ENCODE data around the gene MLLT3.

MLLT3 gene

DNA sequence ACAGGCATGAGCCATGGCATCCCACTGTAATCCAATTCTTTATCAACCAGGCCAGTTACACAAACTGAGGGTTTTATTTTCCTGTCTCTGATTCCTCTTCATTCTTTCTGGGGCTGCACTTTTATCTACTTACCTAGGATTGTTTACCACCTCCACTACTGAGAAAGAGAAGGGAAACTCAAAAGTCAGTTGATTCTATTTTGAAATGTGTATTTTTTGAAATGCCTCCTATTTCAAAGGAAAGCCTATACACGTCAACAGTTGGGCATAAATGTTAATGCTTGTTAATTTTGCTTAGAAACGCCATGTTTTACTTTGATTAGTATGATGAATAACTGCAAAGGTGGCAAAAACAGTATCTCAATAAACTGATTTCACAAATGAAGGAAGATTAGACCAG lies 92.5 kb downstream of the MLLT3 start:
- no peaks in the 10 kb centered on the region for H3K4me1 ChIP-seq

DNA sequence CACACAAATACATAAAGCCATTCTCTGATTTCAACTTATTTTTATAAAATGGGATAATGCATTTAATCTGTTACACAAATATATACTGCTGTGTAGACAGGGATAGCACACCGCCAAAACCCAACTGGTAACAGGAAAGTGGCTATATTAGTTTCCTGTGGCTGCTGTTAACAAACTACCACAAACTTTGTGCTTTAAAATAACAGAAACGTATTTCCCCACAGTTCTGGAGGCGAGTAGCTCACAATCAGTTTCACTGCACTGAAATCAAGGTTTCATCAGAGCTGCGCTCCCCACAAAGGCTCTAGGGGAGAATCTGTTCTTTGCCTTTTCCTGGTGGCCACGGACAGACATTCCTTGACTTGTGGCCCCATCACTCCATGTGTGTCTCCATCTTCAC lies 94.0 kb downstream of the MLLT3 start:
- TF ChIP-seq, protein P1, sequence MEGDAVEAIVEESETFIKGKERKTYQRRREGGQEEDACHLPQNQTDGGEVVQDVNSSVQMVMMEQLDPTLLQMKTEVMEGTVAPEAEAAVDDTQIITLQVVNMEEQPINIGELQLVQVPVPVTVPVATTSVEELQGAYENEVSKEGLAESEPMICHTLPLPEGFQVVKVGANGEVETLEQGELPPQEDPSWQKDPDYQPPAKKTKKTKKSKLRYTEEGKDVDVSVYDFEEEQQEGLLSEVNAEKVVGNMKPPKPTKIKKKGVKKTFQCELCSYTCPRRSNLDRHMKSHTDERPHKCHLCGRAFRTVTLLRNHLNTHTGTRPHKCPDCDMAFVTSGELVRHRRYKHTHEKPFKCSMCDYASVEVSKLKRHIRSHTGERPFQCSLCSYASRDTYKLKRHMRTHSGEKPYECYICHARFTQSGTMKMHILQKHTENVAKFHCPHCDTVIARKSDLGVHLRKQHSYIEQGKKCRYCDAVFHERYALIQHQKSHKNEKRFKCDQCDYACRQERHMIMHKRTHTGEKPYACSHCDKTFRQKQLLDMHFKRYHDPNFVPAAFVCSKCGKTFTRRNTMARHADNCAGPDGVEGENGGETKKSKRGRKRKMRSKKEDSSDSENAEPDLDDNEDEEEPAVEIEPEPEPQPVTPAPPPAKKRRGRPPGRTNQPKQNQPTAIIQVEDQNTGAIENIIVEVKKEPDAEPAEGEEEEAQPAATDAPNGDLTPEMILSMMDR (IDR thresholded peaks at IDR 0.05; ENCODE audit: low read depth, low read length): no peak
- no peaks in the 10 kb centered on the region for H3K36me3 ChIP-seq
- no peaks in the 10 kb centered on the region for H3K4me1 ChIP-seq
- H3K4me3 ChIP-seq (ENCODE audit: low read depth, low read length): no peak overlapping the region
- DNase-seq: no peak
- H3K27me3 ChIP-seq: no peaks in the 10 kb centered on the region
- no peaks in the 10 kb centered on the region for H3K9me3 ChIP-seq

More for the DNA sequence above, 92.5 kb downstream of the MLLT3 start:
- Histone ChIP-seq H3K27me3 (no peaks in the 10 kb centered on the region), H3K4me3 (ENCODE audit: low read depth, low read length) (no peak overlapping the region), H3K9me3 (no peaks in the 10 kb centered on the region), H3K36me3 (no peaks in the 10 kb centered on the region)
- TF ChIP-seq, protein P1 (IDR thresholded peaks at IDR 0.05; ENCODE audit: low read depth, low read length): no peak
- DNase-seq: no peak

DNA sequence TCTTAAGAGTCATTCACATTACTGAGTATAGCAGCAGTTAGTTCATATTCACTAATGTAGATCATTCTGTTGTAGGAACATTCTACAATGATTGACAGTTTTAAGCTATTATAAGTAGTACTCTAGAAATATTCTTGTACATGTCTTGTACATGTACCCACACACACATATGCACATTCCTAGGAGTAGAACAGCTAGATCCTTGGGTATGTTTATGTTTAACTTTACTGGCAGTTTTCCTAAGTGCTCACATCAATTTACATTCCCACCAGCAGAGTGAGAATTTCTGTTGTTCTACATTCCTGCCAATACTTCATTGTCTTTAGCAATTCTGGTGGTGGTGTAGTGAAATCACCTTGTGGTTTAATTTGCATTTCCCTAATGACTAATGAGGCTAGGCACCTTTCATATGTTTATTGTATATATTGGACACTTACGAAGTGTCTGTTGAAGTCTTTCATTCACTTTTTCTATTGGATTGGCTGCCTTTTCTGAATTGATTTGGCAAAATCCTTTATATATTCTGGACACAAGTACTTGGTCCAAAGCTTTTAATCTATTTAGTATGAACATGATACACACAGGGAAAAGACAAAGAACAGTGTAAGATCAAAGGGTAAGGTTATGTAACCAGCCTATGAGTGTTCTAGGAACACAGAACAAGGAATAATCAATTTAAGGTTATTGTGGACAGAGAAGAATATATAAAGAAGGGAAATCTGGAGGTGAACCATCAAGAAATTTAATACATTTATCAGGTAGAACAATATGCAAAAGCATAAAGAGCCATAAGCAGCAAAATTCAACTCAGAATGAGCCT lies 95.6 kb downstream of the MLLT3 start:
- no peak for DNase-seq
- Histone ChIP-seq H3K27me3 (no peaks in the 10 kb centered on the region), H3K36me3 (no peaks in the 10 kb centered on the region), H3K9me3 (no peaks in the 10 kb centered on the region), H3K4me3 (ENCODE audit: low read depth, low read length) (no peak overlapping the region), H3K4me1 (no peaks in the 10 kb centered on the region)
- TF ChIP-seq, protein P1 (IDR thresholded peaks at IDR 0.05; ENCODE audit: low read depth, low read length): no peak

DNA sequence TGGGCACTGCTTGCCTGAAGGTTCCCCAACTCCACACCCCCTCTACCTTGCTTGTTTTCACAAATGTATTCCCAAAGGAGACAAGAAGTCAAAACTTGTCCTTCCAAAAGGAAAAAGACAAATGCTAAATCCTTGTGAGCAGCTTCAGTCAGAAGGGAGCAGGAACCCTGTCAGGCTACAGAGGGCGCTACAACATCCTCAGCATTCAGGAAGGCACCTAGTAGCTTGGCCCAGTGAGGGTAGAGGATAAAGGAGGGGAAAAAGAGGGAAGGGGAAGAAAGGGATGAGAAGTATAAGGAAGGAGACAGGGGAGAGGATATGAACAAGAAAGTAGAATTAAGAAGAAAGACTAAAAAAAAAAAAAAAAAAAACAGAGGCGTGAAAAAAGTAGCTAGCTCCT lies 97.5 kb downstream of the MLLT3 start:
- Histone ChIP-seq H3K9me3 (no peaks in the 10 kb centered on the region), H3K27me3 (no peaks in the 10 kb centered on the region), H3K4me3 (ENCODE audit: low read depth, low read length) (no peak overlapping the region), H3K4me1 (no peaks in the 10 kb centered on the region), H3K36me3 (no peaks in the 10 kb centered on the region)
- DNase-seq: peak; percentile 12
- TF ChIP-seq, protein P1 (IDR thresholded peaks at IDR 0.05; ENCODE audit: low read depth, low read length): peak; percentile 46

DNA sequence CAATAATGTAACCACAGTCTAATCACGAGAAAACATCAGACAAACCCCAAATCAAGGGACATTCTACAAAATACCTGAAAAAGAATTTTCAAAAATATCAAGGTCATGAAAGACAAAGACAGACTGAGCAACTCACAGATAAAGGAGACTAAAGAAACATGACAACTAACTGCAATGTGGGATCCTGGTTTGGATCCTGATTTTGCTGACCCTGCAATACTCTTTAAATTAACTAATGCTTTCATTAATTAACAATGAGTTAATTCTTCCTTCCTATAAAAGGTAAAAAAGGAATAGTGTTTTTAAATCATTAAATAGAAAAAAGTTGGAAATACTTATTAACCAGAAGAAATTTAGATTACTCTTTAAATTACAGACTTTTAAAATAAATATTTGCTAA lies 103.6 kb downstream of the MLLT3 start:
- no peak for DNase-seq
- no peaks in the 10 kb centered on the region for H3K9me3 ChIP-seq
- no peaks in the 10 kb centered on the region for H3K36me3 ChIP-seq
- no peak overlapping the region for H3K4me3 ChIP-seq (ENCODE audit: low read depth, low read length)
- TF ChIP-seq, protein P1 (IDR thresholded peaks at IDR 0.05; ENCODE audit: low read depth, low read length): no peak
- no peaks in the 10 kb centered on the region for H3K27me3 ChIP-seq
- H3K4me1 ChIP-seq: no peaks in the 10 kb centered on the region

DNA sequence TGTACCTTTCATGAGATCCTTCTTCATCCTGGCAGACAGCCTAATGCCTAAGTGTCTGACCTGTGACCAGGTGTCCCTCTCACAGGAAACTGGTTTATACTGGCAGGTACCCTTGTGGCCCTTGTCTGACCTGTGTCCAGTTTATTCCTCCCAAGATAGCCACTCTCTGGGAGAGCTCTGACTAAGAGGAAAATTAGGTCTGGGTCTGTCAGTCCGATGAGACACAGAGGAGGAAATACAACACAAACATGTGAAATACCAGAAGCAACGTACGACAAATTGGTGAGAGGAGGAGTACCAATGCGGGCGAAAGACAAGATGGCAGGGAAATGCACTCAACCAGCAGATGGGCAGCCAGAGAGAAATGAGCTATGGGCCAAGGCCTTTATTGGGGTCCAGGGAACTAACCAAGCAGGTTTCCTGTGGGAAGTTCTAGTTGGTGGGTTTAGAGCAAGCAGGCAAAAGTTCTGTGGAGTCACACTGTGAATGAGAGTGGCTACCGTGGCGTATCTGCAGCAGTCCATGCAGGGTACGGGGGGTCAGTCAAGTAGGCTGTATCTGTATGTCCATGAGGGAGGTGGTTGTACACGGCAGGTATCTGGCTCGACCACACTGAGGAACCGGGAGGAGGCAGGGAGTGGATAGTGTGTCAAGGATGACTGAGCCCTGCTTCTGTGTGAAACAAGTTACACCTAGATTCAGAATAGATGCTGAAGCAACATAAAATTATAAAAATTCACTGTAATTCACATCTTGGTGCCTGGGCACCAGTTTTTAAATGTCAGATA lies 109.0 kb downstream of the MLLT3 start:
- TF ChIP-seq, protein P1 (IDR thresholded peaks at IDR 0.05; ENCODE audit: low read depth, low read length): no peak
- no peaks in the 10 kb centered on the region for H3K27me3 ChIP-seq
- H3K9me3 ChIP-seq: no peaks in the 10 kb centered on the region
- DNase-seq: no peak
- H3K4me1 ChIP-seq: no peaks in the 10 kb centered on the region
- no peak overlapping the region for H3K4me3 ChIP-seq (ENCODE audit: low read depth, low read length)
- no peaks in the 10 kb centered on the region for H3K36me3 ChIP-seq

All from BE2C (cell line).